GM18520 (cell line): ENCODE results near the gene FOLH1.
"Not testable (repeated sequence)": the region's sequence is repeated elsewhere in the genome, so short reads cannot be mapped to it uniquely, and the experiment has no call there.

Source experiments
- ATAC-seq: cut with Tn5 transposase; IDR thresholded peaks from one replicate; pipeline ENCODE4 v1.9.1; 2021; ENCODE audit not compliant: unreplicated experiment

The FOLH1 gene

DNA sequence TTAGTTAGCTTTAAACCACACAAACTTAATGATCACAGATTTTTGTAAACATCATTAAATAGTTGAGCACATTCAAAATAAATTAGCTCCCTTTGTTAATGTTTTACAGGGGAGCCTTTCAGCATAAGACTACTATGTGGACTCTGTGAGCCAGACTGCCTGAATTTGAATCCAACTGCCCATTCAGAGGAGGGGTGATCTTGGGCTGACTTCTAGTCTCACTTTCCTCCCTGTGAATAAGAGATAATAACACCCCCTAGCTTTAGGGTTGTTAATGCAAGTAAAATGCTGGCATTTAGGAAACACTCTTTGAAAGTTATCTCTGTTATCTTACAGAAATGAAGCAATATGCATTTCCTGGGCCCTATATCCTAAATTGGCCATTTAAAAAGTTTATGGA, 23.6 kb downstream of the FOLH1 start:
- not testable (repeated sequence) for ATAC-seq

DNA sequence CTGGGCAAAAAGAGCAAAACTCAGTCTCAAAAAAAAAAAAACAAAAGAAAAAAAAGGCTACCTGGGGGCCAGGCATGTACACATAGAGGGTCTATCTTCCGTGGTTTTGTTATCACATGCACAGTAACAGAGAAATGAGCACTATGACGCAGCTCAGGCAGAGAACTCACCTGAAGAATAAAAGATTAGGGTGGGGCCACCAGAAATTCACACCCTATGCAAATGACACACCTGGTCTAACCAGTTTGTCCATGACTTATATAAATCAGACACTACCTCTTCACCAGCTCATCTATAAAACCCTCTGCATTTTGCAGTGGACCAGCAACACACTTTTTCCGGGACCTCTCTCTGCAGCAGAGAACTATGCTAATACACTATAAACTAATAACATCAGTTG, 30.5 kb downstream of the FOLH1 start:
- not testable (repeated sequence) for ATAC-seq

DNA sequence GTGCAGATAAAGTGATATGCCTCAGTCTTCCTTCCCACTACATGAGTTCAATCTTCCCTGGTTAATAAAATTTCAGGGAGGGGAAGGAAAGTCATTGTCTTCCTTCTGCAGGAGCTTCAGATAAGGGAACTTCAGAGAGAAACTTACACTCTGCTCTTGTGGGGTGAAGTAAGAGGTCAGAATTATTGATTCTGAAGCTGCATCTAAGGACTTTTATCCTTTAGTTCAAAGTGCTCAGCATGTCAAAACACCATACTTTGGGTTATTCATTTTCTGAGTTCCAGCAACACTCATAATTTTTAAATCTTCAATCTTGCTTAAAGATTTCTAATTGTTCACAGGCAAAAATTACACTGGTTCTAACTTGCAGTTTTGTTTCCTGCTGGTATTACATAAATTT, 33.0 kb downstream of the FOLH1 start:
- not testable (repeated sequence) for ATAC-seq

DNA sequence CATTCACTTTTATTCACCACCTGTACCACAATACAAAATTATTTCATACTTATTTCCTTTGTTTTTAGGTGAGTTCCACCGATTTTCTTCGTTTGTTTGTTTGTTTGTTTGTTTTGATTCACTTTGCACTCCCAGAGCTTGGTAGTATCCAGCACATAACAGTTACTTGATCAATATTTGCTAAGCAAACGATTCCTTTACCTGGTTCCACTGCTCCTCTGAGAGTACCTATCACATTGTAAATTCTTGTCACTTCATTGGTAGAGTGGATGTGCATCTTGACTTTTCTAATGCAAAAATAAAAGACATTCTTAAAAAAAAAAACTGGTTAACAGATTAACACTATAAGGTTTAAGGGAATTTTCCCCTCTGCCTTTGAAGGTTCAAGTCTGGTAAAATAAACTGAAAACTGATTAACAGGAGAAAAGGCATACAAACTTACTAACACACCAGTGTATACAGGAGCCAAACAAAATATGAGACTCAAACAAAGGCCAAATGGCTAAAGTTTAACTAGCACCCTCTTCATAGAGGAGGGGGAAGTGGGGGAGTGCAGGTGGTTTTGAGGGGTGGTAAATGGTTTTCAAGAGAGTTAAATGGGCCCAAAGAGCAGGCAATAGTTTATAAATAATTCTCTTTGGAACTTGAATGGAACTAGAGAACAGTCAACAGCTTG, 33.6 kb downstream of the FOLH1 start:
- not testable (repeated sequence) for ATAC-seq

DNA sequence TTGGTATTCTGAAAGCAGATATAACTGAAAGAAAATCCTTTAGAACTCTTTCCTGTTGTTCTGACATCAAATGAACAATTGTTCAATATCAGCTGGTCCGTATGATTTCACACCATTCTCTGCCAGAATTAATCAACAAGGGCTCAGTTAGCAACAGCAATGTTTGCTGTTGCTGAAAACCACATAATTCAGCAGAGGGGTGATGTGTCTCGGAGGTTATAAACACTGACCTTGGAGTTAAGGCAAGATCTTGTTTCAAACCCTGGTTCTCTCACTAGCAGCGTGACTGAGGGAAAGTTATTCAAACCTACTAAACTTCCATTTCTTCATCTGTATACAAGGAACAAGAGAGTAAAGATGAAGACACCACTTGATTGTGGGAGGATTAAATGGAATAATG, 36.8 kb downstream of the FOLH1 start:
- ATAC-seq = not testable (repeated sequence)

DNA sequence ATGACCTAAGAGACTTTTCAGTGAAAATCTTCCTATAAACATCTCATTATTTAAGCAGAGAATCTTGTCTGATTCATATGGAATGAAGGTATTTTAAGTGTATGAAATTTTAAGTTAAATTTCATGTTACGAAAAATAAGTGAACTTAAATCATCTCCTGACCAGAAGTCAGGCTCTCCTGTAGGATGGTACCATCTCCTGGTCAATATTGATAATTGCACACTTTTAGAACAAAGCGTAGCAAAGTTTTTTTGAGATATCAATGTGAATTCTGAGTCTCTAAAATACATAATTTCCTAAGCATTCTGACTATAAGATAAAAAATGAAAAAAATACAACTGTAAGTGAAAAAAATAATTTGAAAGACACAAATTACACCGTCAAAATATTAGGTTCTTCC, 38.8 kb downstream of the FOLH1 start:
- ATAC-seq = not testable (repeated sequence)

DNA sequence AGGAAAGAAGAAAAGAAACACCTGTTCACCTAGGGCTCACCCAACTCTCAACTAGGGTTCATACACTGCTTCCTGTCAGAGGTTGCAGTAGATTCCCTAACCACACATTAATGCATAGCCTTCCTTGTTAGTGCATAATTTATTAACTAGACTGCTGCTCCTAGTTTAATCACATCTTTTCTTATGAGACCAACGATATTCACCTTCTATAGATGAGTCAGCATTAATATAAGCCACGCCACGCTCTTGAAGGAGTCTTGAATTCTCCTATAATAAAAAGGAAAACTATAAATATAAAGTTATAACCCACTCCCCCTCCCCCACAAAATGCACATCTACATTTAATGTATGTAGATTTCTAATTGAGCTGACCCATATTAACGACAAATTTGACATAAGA, 39.4 kb downstream of the FOLH1 start:
- ATAC-seq = not testable (repeated sequence)

DNA sequence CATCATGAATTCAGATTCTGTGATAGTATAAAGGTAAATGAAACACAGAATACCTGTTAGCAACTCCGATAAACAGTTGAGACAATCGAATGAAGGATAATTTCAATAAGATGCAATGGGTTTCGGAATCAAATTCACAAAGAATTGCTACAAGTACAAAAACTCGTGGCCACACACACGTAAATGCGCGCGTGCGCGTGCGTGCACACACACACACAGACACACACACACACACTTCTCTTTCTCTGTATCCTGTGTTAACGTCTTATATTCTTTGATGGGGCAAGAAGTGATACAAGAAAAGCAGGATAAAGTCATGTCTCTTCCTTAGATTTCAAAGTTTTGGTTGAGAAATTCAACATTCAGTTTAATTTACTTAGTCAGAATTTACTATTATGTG, 57.2 kb downstream of the FOLH1 start:
- no peak for ATAC-seq

DNA sequence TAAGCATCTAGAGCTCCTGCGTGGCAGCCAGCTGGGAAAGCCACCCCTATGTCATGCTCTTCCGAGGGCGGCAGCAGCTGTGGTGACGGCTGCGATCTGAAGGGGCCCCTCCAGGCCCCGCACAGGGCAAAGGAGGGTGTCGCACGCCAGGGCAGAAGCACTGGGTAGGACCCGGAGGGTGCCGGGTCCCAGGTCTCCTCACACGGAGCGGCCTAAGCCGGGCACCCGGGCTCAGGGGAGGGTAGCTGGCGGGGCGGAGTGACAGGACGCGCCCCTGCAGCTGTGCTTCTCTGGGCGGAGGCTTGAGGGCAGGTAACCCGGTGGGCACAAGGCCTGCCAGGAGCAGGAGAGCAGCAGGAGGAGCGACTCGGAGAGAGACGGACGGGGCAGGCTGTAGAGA, 106.0 kb downstream of the FOLH1 start:
- ATAC-seq = not testable (repeated sequence)
